ENCODE results near the gene SCNM1. TPM values are rescaled to one million over a fixed set of nuclear protein-coding genes. Genes with fewer than 3 reads are reported as not detected.

The SCNM1 gene
- total and polyA plus RNA-seq, 4 donors, result 4.8 to 14.3 (median 10.5) TPM

GRCh38 chr1:151142411-151143056 is 23.4 kb upstream of the SCNM1 start (continued):
- no peak for TF ChIP-seq SP1 (IDR thresholded peaks at IDR 0.05)

GRCh38 chr1:151143057-151143435 is 22.9 kb upstream of the SCNM1 start:
- no peak overlapping the region for H3K9ac ChIP-seq (ENCODE audit: low read depth in 1 of 2, low read length in 2 of 2)
- 76% methylated on average over 7 of the region's 7 CpGs for WGBS
- H3K27me3 ChIP-seq (ENCODE audit: control insufficient read depth in 4 of 4, insufficient read depth in 4 of 4, low read length in 3 of 4), result no peaks in the 10 kb centered on the region
- no peak overlapping the region for H3K27ac ChIP-seq (ENCODE audit: low read depth in 1 of 2, low read length in 2 of 2)
- H3K4me1 ChIP-seq (ENCODE audit: control insufficient read depth in 4 of 4, insufficient read depth in 4 of 4, low read length in 3 of 4), result peaks cover 0 to 25% (median 15%) of the 10 kb centered on the region in 4 donors
- DNase-seq (ENCODE audit: low spot score), result no peak
- H3K36me3 ChIP-seq (ENCODE audit: control insufficient read depth in 4 of 4, insufficient read depth in 3 of 4, low read depth in 1 of 4, low read length in 3 of 4), result peaks cover 0 to 7% (median 0%) of the 10 kb centered on the region in 4 donors
- no peak for TF ChIP-seq SP1 (IDR thresholded peaks at IDR 0.05)
- H3K4me3 ChIP-seq (ENCODE audit: low read depth in 1 of 3, low read length in 3 of 3), result no peak overlapping the region
- H3K9me3 ChIP-seq (ENCODE audit: control insufficient read depth in 4 of 4, low read length in 3 of 4), result no peaks in the 10 kb centered on the region

- no peak overlapping the region for H3K27ac ChIP-seq (ENCODE audit: low read depth in 1 of 2, low read length in 2 of 2)
- H3K27me3 ChIP-seq (ENCODE audit: control insufficient read depth in 4 of 4, insufficient read depth in 4 of 4, low read length in 3 of 4), result no peaks in the 10 kb centered on the region
- no peak overlapping the region for H3K4me3 ChIP-seq (ENCODE audit: low read depth in 1 of 3, low read length in 3 of 3)
- DNase-seq (ENCODE audit: low spot score), result no peak
- peaks cover 0 to 7% (median 0%) of the 10 kb centered on the region in 4 donors for H3K36me3 ChIP-seq (ENCODE audit: control insufficient read depth in 4 of 4, insufficient read depth in 3 of 4, low read depth in 1 of 4, low read length in 3 of 4)
- peaks cover 0 to 25% (median 16%) of the 10 kb centered on the region in 4 donors for H3K4me1 ChIP-seq (ENCODE audit: control insufficient read depth in 4 of 4, insufficient read depth in 4 of 4, low read length in 3 of 4)
- no peak overlapping the region for H3K9ac ChIP-seq (ENCODE audit: low read depth in 1 of 2, low read length in 2 of 2)
- no peaks in the 10 kb centered on the region for H3K9me3 ChIP-seq (ENCODE audit: control insufficient read depth in 4 of 4, low read length in 3 of 4)
- no peak for TF ChIP-seq FOXA2 (IDR thresholded peaks at IDR 0.05)
- 79% methylated on average over 5 of the region's 5 CpGs for WGBS
Observed at GRCh38 chr1:151143986-151144385, 22.0 kb upstream of the SCNM1 start.

GRCh38 chr1:151144474-151145303 is 21.3 kb upstream of the SCNM1 start:
- DNase-seq (ENCODE audit: low spot score), result no peak
- Histone ChIP-seq H3K4me1 (ENCODE audit: control insufficient read depth in 4 of 4, insufficient read depth in 4 of 4, low read length in 3 of 4) (peaks cover 0 to 25% (median 16%) of the 10 kb centered on the region in 4 donors), H3K4me3 (ENCODE audit: low read depth in 1 of 3, low read length in 3 of 3) (no peak overlapping the region), H3K9me3 (ENCODE audit: control insufficient read depth in 4 of 4, low read length in 3 of 4) (no peaks in the 10 kb centered on the region), H3K27me3 (ENCODE audit: control insufficient read depth in 4 of 4, insufficient read depth in 4 of 4, low read length in 3 of 4) (no peaks in the 10 kb centered on the region), H3K36me3 (ENCODE audit: control insufficient read depth in 4 of 4, insufficient read depth in 3 of 4, low read depth in 1 of 4, low read length in 3 of 4) (peaks cover 0 to under 1% (median under 1%) of the 10 kb centered on the region in 4 donors), H3K27ac (ENCODE audit: low read depth in 1 of 2, low read length in 2 of 2) (no peak overlapping the region), H3K9ac (ENCODE audit: low read depth in 1 of 2, low read length in 2 of 2) (no peak overlapping the region)
- WGBS, result 83% methylated on average over 7 of the region's 7 CpGs
- no peak for TF ChIP-seq ZBTB33 (IDR thresholded peaks at IDR 0.05)
- TF ChIP-seq JUND (IDR thresholded peaks at IDR 0.05), result no peak
- no peak for TF ChIP-seq MAX (IDR thresholded peaks at IDR 0.05)
- no peak for TF ChIP-seq GABPA (IDR thresholded peaks at IDR 0.05 in 1 of 2, conservative IDR thresholded peaks at IDR 0.05 in 1 of 2)
- TF ChIP-seq HNF4A (conservative IDR thresholded peaks at IDR 0.05), result no peak
- no peak for TF ChIP-seq YY1 (IDR thresholded peaks at IDR 0.05)
- TF ChIP-seq FOXA1 (IDR thresholded peaks at IDR 0.05), result no peak
- no peak for TF ChIP-seq SP1 (IDR thresholded peaks at IDR 0.05)
- no peak for TF ChIP-seq FOXA2 (IDR thresholded peaks at IDR 0.05)
- no peak for TF ChIP-seq ATF3 (IDR thresholded peaks at IDR 0.05)
- no peak for TF ChIP-seq RXRA (IDR thresholded peaks at IDR 0.05)
- TF ChIP-seq REST (IDR thresholded peaks at IDR 0.05), result no peak
- TF ChIP-seq CTCF (IDR thresholded peaks at IDR 0.05; ENCODE audit: low read depth, low read length, missing input control), result no peak
- TF ChIP-seq RAD21 (IDR thresholded peaks at IDR 0.05), result no peak
- no peak for TF ChIP-seq HNF4G (IDR thresholded peaks at IDR 0.05)
- no peak for TF ChIP-seq NR2F2 (IDR thresholded peaks at IDR 0.05)
- TF ChIP-seq TAF1 (conservative IDR thresholded peaks at IDR 0.05), result no peak

All from liver (tissue), 9 donors.